ENCODE measurements around the gene WDR27. TPM values are rescaled to one million over a fixed set of nuclear protein-coding genes. Genes with fewer than 3 reads are reported as not detected.

Gene WDR27
- total and polyA plus RNA-seq, 10 of the 15 experiments (the other 5 are each of a cell fraction or from before 2014, with no cell fraction given) = 1.9 to 33.2 (median 19.0) TPM

DNA sequence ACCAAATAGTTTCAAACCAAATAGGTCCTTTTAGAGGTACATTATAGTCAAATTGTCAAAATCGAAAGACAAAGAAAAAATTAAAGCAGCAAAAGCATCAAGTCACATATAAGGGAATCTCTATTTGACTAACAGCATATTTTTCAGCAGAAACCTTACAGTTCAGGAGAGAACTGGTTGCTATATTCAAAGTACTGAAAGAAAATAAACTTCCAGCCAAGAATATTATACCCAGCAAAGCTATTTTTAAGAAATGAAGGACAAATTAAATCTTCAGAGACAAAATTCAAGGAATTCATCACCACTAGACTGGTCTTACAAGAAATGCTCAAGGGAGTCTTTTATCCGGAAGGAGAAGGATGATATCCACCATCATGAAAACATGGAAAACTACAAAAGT is 16.0 kb downstream of the WDR27 start:
- in situ Hi-C loops (cut with MboI) (no loop called here), intact Hi-C loops (cut with micrococcal nuclease; ENCODE audit: unreplicated experiment) (no loop called here)
- peaks cover 4% of the 10 kb centered on the region for H3K9me3 ChIP-seq (replicated peaks; ENCODE audit: control insufficient read depth, insufficient read depth, low read length)
- ChIA-PET RAD21 (ENCODE audit: unreplicated experiment) (no interaction called here), POLR2A (no interaction called here), CTCF (no interaction called here), SMC1A (ENCODE audit: uncharacterized antibody, unreplicated experiment) (interaction anchor here (1.4 kb wide), 1 partner anchor 18 kb away, joined by 3 read pairs; no protein-coding TSS in a partner anchor)
- H3K9ac ChIP-seq (ENCODE audit: control insufficient read depth, insufficient read depth, low read length) = no peak overlapping the region
- DNase-seq (ENCODE audit: low read depth, low spot score) = no peak
- H3K27me3 ChIP-seq (replicated peaks in 1 of 2; ENCODE audit: control insufficient read depth in 2 of 2, insufficient read depth in 2 of 2, low read length in 1 of 2) = no peaks in the 10 kb centered on the region
- FAIRE-seq = no peak
- TF ChIP-seq MYC (IDR thresholded peaks at IDR 0.05; ENCODE audit: insufficient read depth, insufficient read length, insufficient replicate concordance, low read length, severe bottlenecking) = no peak
- TF ChIP-seq BCL11A (IDR thresholded peaks at IDR 0.05; ENCODE audit: low read depth, low read length) = no peak
- TF ChIP-seq, protein P1, sequence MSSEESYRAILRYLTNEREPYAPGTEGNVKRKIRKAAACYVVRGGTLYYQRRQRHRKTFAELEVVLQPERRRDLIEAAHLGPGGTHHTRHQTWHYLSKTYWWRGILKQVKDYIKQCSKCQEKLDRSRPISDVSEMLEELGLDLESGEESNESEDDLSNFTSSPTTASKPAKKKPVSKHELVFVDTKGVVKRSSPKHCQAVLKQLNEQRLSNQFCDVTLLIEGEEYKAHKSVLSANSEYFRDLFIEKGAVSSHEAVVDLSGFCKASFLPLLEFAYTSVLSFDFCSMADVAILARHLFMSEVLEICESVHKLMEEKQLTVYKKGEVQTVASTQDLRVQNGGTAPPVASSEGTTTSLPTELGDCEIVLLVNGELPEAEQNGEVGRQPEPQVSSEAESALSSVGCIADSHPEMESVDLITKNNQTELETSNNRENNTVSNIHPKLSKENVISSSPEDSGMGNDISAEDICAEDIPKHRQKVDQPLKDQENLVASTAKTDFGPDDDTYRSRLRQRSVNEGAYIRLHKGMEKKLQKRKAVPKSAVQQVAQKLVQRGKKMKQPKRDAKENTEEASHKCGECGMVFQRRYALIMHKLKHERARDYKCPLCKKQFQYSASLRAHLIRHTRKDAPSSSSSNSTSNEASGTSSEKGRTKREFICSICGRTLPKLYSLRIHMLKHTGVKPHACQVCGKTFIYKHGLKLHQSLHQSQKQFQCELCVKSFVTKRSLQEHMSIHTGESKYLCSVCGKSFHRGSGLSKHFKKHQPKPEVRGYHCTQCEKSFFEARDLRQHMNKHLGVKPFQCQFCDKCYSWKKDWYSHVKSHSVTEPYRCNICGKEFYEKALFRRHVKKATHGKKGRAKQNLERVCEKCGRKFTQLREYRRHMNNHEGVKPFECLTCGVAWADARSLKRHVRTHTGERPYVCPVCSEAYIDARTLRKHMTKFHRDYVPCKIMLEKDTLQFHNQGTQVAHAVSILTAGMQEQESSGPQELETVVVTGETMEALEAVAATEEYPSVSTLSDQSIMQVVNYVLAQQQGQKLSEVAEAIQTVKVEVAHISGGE (CRISPR knock-in tag; IDR thresholded peaks at IDR 0.05) = no peak
- no peak for TF ChIP-seq ZNF384 (IDR thresholded peaks at IDR 0.05; ENCODE audit: borderline replicate concordance, low read depth, low read length)
- no peak for TF ChIP-seq SIX5 (IDR thresholded peaks at IDR 0.05; ENCODE audit: low read depth, low read length, severe bottlenecking)
- no peak for TF ChIP-seq HDAC6 (IDR thresholded peaks at IDR 0.05; ENCODE audit: unreplicated experiment)
- no peak for TF ChIP-seq RUNX3 (IDR thresholded peaks at IDR 0.05; ENCODE audit: low read length)
- TF ChIP-seq CHD1 (IDR thresholded peaks at IDR 0.05; ENCODE audit: low read depth, low read length) = no peak
- no peak for TF ChIP-seq FOXM1 (IDR thresholded peaks at IDR 0.05; ENCODE audit: low read depth, low read length)
- TF ChIP-seq, protein P2, sequence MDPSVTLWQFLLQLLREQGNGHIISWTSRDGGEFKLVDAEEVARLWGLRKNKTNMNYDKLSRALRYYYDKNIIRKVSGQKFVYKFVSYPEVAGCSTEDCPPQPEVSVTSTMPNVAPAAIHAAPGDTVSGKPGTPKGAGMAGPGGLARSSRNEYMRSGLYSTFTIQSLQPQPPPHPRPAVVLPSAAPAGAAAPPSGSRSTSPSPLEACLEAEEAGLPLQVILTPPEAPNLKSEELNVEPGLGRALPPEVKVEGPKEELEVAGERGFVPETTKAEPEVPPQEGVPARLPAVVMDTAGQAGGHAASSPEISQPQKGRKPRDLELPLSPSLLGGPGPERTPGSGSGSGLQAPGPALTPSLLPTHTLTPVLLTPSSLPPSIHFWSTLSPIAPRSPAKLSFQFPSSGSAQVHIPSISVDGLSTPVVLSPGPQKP (IDR thresholded peaks at IDR 0.05; ENCODE audit: low read depth, low read length) = no peak
- no peak for TF ChIP-seq TARDBP (IDR thresholded peaks at IDR 0.05; ENCODE audit: borderline replicate concordance)
- no peak for TF ChIP-seq DPF2 (IDR thresholded peaks at IDR 0.05)
- no peak for TF ChIP-seq MEF2A (IDR thresholded peaks at IDR 0.05; ENCODE audit: insufficient read depth, low read depth, low read length)
- TF ChIP-seq GATAD2B (conservative IDR thresholded peaks at IDR 0.05; ENCODE audit: low read depth) = no peak
- TF ChIP-seq SUPT20H (IDR thresholded peaks at IDR 0.05; ENCODE audit: borderline replicate concordance, control insufficient read depth, low read depth, low read length) = no peak
- TF ChIP-seq, protein P3, sequence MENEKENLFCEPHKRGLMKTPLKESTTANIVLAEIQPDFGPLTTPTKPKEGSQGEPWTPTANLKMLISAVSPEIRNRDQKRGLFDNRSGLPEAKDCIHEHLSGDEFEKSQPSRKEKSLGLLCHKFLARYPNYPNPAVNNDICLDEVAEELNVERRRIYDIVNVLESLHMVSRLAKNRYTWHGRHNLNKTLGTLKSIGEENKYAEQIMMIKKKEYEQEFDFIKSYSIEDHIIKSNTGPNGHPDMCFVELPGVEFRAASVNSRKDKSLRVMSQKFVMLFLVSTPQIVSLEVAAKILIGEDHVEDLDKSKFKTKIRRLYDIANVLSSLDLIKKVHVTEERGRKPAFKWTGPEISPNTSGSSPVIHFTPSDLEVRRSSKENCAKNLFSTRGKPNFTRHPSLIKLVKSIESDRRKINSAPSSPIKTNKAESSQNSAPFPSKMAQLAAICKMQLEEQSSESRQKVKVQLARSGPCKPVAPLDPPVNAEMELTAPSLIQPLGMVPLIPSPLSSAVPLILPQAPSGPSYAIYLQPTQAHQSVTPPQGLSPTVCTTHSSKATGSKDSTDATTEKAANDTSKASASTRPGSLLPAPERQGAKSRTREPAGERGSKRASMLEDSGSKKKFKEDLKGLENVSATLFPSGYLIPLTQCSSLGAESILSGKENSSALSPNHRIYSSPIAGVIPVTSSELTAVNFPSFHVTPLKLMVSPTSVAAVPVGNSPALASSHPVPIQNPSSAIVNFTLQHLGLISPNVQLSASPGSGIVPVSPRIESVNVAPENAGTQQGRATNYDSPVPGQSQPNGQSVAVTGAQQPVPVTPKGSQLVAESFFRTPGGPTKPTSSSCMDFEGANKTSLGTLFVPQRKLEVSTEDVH (IDR thresholded peaks at IDR 0.05; ENCODE audit: low read depth, partially characterized antibody) = no peak
- TF ChIP-seq, protein P4, sequence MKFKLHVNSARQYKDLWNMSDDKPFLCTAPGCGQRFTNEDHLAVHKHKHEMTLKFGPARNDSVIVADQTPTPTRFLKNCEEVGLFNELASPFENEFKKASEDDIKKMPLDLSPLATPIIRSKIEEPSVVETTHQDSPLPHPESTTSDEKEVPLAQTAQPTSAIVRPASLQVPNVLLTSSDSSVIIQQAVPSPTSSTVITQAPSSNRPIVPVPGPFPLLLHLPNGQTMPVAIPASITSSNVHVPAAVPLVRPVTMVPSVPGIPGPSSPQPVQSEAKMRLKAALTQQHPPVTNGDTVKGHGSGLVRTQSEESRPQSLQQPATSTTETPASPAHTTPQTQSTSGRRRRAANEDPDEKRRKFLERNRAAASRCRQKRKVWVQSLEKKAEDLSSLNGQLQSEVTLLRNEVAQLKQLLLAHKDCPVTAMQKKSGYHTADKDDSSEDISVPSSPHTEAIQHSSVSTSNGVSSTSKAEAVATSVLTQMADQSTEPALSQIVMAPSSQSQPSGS (IDR thresholded peaks at IDR 0.05; ENCODE audit: low read length) = no peak
- H3K4me3 ChIP-seq = no peak overlapping the region
- BruUV-seq (replicated peaks) = no TSS peak
- H3K27ac ChIP-seq (ENCODE audit: control insufficient read depth, insufficient read depth) = no peak overlapping the region
- H3K4me2 ChIP-seq (ENCODE audit: control insufficient read depth, insufficient read depth) = no peak overlapping the region
- no peak overlapping the region for H2AFZ ChIP-seq (ENCODE audit: control insufficient read depth, low read depth, low read length)
- H3K4me1 ChIP-seq (ENCODE audit: control insufficient read depth, insufficient read depth, low read length) = no peaks in the 10 kb centered on the region
- H4K20me1 ChIP-seq (ENCODE audit: control insufficient read depth, insufficient read depth) = no peaks in the 10 kb centered on the region
- no peak for ATAC-seq
- H3K79me2 ChIP-seq (ENCODE audit: control insufficient read depth, insufficient read depth, low read length) = no peaks in the 10 kb centered on the region
- WGBS (ENCODE audit: insufficient coverage, insufficient replicate concordance, low lambda C conversion rate, missing lambda C conversion rate) = 98% methylated on average over 2 of the region's 2 CpGs
- H3K36me3 ChIP-seq (ENCODE audit: control insufficient read depth in 2 of 2, insufficient read depth in 2 of 2, low read length in 1 of 2) = peaks cover 0 to 6% of the 10 kb centered on the region in 2 experiments; a peak in 1 of 4 replicates
